PC-3 (cell line): ENCODE data around the gene CFAP45. TPM values are rescaled to one million over a fixed set of nuclear protein-coding genes. Genes with fewer than 3 reads are reported as not detected.
"Not testable (repeated sequence)": the region's sequence is repeated elsewhere in the genome, so short reads cannot be mapped to it uniquely, and the experiment has no call there.

Experiments used
- ATAC-seq: fragments of 200-7000 bp; cut with Tn5 transposase; 2 replicates; pipeline ENCODE4 v1.9.1; 2020; ENCODE audit warnings: mild to moderate bottlenecking, moderate library complexity
- BruUV-seq: library from RNA; stranded (reverse); fragments of 400-500 nt; replicated peaks from 2 replicates; lab custom pipeline; 2021; lab: Mats Ljungman, UMichigan
- CTCF ChIA-PET: fragments of 300-600 bp; sonication (Branson Sonifier 250); formaldehyde crosslinking; loops from one replicate; lab custom pipeline; 2022; ENCODE audit warnings: antibody characterized with exemption; lab: Charles Lee
- POLR2A ChIA-PET: fragments of 300-600 bp; sonication (Branson Sonifier 250); formaldehyde crosslinking; loops from one replicate; lab custom pipeline; 2022; ENCODE audit warnings: antibody characterized with exemption; ENCODE audit not compliant: unreplicated experiment; lab: Charles Lee
- DNase-seq: peaks from one replicate; pipeline ENCODE4 v3.0.0-alpha.2; 2015
- H2AFZ ChIP-seq: fragments of 300-600 bp; sonication (generic); 2 replicates; pipeline ENCODE4 v1.6.0; 2016; ENCODE audit warnings: antibody characterized with exemption, low read length
- H3F3A ChIP-seq: fragments of 300-600 bp; sonication (generic); one replicate; pipeline ENCODE4 v1.6.0; 2017; ENCODE audit warnings: antibody characterized with exemption, low read length, control low read depth, mild to moderate bottlenecking; ENCODE audit not compliant: unreplicated experiment
- H3K27ac ChIP-seq: fragments of 300-600 bp; sonication (generic); 2 replicates; pipeline ENCODE4 v1.5.1; 2016; ENCODE audit warnings: mild to moderate bottlenecking, low read length
- H3K27me3 ChIP-seq: fragments of 300-600 bp; sonication (generic); 2 replicates; pipeline ENCODE4 v1.6.1; 2016; ENCODE audit warnings: low read length, mixed read lengths
- H3K36me3 ChIP-seq: fragments of 300-600 bp; sonication (generic); 2 replicates; pipeline ENCODE4 v1.6.1; 2016; ENCODE audit warnings: low read depth, mixed run types, low read length, mixed read lengths
- H3K4me1 ChIP-seq: fragments of 300-600 bp; sonication (generic); 2 replicates; pipeline ENCODE4 v1.5.1; 2016; ENCODE audit warnings: low read length; ENCODE audit not compliant: insufficient read depth
- H3K4me2 ChIP-seq: fragments of 300-600 bp; sonication (generic); 2 replicates; pipeline ENCODE4 v1.6.0; 2016; ENCODE audit warnings: low read length
- H3K4me3 ChIP-seq: fragments of 300-600 bp; sonication (generic); 2 replicates; pipeline ENCODE4 v1.5.1; 2016; ENCODE audit warnings: mild to moderate bottlenecking, low read length, mixed read lengths
- H3K79me2 ChIP-seq: fragments of 300-600 bp; sonication (generic); 2 replicates; pipeline ENCODE4 v1.6.1; 2017; ENCODE audit warnings: low read length, mixed read lengths
- H3K9ac ChIP-seq: fragments of 300-600 bp; sonication (generic); 2 replicates; pipeline ENCODE4 v1.6.0; 2016; ENCODE audit warnings: mild to moderate bottlenecking, low read length
- H3K9me2 ChIP-seq: fragments of 300-600 bp; sonication (generic); replicated peaks from 2 replicates; pipeline ENCODE4 v1.6.1; 2016; ENCODE audit warnings: mixed run types, low read length, mixed read lengths
- H3K9me3 ChIP-seq: fragments of 300-600 bp; sonication (generic); 2 replicates; pipeline ENCODE4 v1.6.1; 2016; ENCODE audit warnings: low read length, mixed read lengths
- H4K20me1 ChIP-seq: fragments of 300-600 bp; sonication (generic); 2 replicates; pipeline ENCODE4 v1.6.1; 2016; ENCODE audit warnings: low read length, mixed read lengths
- CTCF ChIP-seq: fragments of 300-600 bp; sonication (generic); conservative IDR thresholded peaks from 2 replicates; pipeline ENCODE4 v1.5.1; 2017; ENCODE audit warnings: antibody characterized with exemption, low read depth, mild to moderate bottlenecking, low read length
- EZH2 ChIP-seq: fragments of 300-600 bp; sonication (generic); IDR thresholded peaks from one replicate; pipeline ENCODE4 v1.6.1; 2017; ENCODE audit warnings: antibody characterized with exemption, mild to moderate bottlenecking, low read length; ENCODE audit not compliant: unreplicated experiment
- EZH2phosphoT487 ChIP-seq: fragments of 300-600 bp; sonication (generic); IDR thresholded peaks from 2 replicates; pipeline ENCODE4 v1.6.1; 2018; ENCODE audit warnings: mild to moderate bottlenecking, antibody characterized with exemption, low read length, borderline replicate concordance
- intact Hi-C: fragments of 100-400 bp; cut with micrococcal nuclease; formaldehyde crosslinking; loops from 2 replicates; pipeline ENCODE4 v1.9.0; 2023
- total RNA-seq: library from RNA; depleted of rRNA; stranded (reverse); fragments of >200 nt; gene quantifications from 2 replicates; pipeline ENCODE4 v1.2.3, GENCODE V29; 2014

CFAP45 gene
- total RNA-seq, 1 experiment from 2014 or later: 1.6 TPM

GRCh38 chr1:159906960-159907359 lies 7.0 kb upstream of the CFAP45 start:
- Histone ChIP-seq H2AFZ (no peak overlapping the region), H3F3A (no peaks in the 10 kb centered on the region), H3K36me3 (no peaks in the 10 kb centered on the region), H3K9me3 (no peaks in the 10 kb centered on the region), H3K9ac (no peak overlapping the region), H3K27me3 (no peaks in the 10 kb centered on the region), H3K4me3 (no peak overlapping the region), H3K79me2 (0 out of 2 replicates have a peak, but pooled peaks cover 5% of the 10 kb centered on the region), H3K4me1 (peaks cover 32% of the 10 kb centered on the region), H4K20me1 (no peaks in the 10 kb centered on the region), H3K4me2 (no peak overlapping the region; the same call in 1 of the 2 replicates), H3K27ac (no peak overlapping the region), H3K9me2 (no peaks in the 10 kb centered on the region)
- CTCF ChIA-PET: no interaction called here
- intact Hi-C loops: no loop called here
- TF ChIP-seq EZH2phosphoT487 (no peak), EZH2 (no peak), CTCF (no peak)
- ATAC-seq (no peak), DNase-seq (peak; percentile 41)
- BruUV-seq: no TSS peak
- POLR2A ChIA-PET: interaction anchor here (0.6 kb wide), 1 partner anchor 10 kb away, joined by 3 read pairs; no protein-coding TSS in a partner anchor

- ATAC-seq, H3K9ac ChIP-seq, H3K79me2 ChIP-seq, H3K4me3 ChIP-seq, H3F3A ChIP-seq, H4K20me1 ChIP-seq, H3K36me3 ChIP-seq, H3K9me2 ChIP-seq, CTCF ChIA-PET, H3K27ac ChIP-seq, H3K27me3 ChIP-seq, intact Hi-C loops, DNase-seq, H3K9me3 ChIP-seq, BruUV-seq, H2AFZ ChIP-seq, POLR2A ChIA-PET, H3K4me2 ChIP-seq: not testable (repeated sequence)
- H3K4me1 ChIP-seq: peaks cover 27% of the 10 kb centered on the region
Observed at GRCh38 chr1:159904036-159904435, 4.1 kb upstream of the CFAP45 start.

DNA sequence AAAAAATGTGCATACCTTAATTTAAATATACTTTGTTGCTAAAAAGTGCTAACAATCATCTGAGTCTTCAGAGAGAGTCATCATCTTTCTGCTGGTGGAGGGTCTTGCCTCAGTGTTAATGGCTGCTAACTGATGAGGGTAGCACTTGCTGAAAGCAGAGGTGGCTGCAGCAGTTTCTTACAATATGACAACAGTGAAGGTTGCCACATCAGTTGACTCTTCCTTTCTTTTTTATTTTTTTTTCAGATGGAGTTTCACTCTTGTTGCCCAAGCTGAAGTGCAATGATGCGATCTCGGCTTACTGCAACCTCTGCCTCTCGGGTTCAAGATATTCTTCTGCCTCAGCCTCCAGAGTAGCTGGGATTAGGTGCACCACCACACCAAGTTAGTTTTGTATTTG lies 2.6 kb upstream of the CFAP45 start:
- ChIA-PET CTCF (interaction anchor here (0.7 kb wide), 1 partner anchor 99 kb away, joined by 5 read pairs; no protein-coding TSS in a partner anchor), POLR2A (no interaction called here)
- Histone ChIP-seq H3K4me3 (no peak overlapping the region), H3K4me2 (no peak overlapping the region), H3K4me1 (peaks cover 27% of the 10 kb centered on the region), H3K9me2 (no peaks in the 10 kb centered on the region), H3K9ac (no peak overlapping the region), H3K9me3 (no peaks in the 10 kb centered on the region), H3F3A (no peaks in the 10 kb centered on the region), H2AFZ (no peak overlapping the region), H3K36me3 (no peaks in the 10 kb centered on the region), H3K27ac (no peak overlapping the region), H4K20me1 (no peaks in the 10 kb centered on the region), H3K79me2 (no peaks in the 10 kb centered on the region), H3K27me3 (no peaks in the 10 kb centered on the region)
- TF ChIP-seq CTCF (no peak), EZH2phosphoT487 (no peak), EZH2 (no peak)
- intact Hi-C loops: no loop called here
- DNase-seq (no peak), ATAC-seq (no peak)
- no TSS peak for BruUV-seq
